Measurements from ENCODE around the gene SACM1L.

The SACM1L gene

DNA sequence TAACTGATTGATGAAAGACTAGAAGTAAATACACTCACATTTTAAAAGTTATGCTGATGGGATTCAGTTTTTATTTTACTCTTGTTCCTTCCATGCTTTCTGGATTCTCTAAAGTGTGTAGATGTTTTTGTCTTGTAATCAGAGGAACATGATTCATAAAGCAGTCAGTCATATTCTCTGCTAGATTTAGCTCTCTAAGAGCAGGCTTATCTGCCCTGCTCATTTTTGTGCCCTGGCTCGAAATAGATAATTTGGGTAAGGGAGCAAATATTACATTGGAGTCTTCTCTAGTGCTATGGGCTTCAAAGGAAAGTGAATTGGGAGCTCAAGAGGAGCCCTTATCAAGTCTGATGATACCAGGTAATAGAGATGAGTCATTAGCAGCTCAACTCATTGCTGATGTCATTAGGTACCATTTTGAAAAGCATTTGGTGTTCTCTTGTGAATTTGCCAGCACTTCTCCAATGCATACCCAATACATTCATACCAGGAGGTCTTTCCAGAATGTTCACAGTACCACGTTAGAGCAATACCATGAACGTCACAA is 27.7 kb downstream of the SACM1L start:
- Histone ChIP-seq H4K20me1 (ENCODE audit: control insufficient read depth, insufficient read depth, low read depth, low read length) (no peaks in the 10 kb centered on the region), H3K27me3 (ENCODE audit: control insufficient read depth, low read length) (no peaks in the 10 kb centered on the region), H3K27ac (ENCODE audit: low read depth, low read length) (no peak overlapping the region), H3K9me2 (replicated peaks; ENCODE audit: control insufficient read depth, low read length) (no peaks in the 10 kb centered on the region), H3K9me3 (ENCODE audit: control insufficient read depth, insufficient read depth, low read length) (no peaks in the 10 kb centered on the region), H3K79me2 (ENCODE audit: control insufficient read depth, low read length) (no peaks in the 10 kb centered on the region), H3K36me3 (ENCODE audit: control insufficient read depth, low read length) (peaks cover 24% of the 10 kb centered on the region), H3F3A (ENCODE audit: control insufficient read depth, insufficient read depth) (no peaks in the 10 kb centered on the region), H3K4me2 (ENCODE audit: low read length) (no peak overlapping the region), H3K4me3 (ENCODE audit: low read length) (no peak overlapping the region), H3K4me1 (ENCODE audit: control insufficient read depth, low read length) (no peaks in the 10 kb centered on the region)
- TF ChIP-seq, protein P1, sequence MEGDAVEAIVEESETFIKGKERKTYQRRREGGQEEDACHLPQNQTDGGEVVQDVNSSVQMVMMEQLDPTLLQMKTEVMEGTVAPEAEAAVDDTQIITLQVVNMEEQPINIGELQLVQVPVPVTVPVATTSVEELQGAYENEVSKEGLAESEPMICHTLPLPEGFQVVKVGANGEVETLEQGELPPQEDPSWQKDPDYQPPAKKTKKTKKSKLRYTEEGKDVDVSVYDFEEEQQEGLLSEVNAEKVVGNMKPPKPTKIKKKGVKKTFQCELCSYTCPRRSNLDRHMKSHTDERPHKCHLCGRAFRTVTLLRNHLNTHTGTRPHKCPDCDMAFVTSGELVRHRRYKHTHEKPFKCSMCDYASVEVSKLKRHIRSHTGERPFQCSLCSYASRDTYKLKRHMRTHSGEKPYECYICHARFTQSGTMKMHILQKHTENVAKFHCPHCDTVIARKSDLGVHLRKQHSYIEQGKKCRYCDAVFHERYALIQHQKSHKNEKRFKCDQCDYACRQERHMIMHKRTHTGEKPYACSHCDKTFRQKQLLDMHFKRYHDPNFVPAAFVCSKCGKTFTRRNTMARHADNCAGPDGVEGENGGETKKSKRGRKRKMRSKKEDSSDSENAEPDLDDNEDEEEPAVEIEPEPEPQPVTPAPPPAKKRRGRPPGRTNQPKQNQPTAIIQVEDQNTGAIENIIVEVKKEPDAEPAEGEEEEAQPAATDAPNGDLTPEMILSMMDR (IDR thresholded peaks at IDR 0.05; ENCODE audit: low read depth, low read length, poor library complexity, severe bottlenecking), result no peak
- no peak for TF ChIP-seq EZH2phosphoT487 (IDR thresholded peaks at IDR 0.05; ENCODE audit: borderline replicate concordance, low read length)

DNA sequence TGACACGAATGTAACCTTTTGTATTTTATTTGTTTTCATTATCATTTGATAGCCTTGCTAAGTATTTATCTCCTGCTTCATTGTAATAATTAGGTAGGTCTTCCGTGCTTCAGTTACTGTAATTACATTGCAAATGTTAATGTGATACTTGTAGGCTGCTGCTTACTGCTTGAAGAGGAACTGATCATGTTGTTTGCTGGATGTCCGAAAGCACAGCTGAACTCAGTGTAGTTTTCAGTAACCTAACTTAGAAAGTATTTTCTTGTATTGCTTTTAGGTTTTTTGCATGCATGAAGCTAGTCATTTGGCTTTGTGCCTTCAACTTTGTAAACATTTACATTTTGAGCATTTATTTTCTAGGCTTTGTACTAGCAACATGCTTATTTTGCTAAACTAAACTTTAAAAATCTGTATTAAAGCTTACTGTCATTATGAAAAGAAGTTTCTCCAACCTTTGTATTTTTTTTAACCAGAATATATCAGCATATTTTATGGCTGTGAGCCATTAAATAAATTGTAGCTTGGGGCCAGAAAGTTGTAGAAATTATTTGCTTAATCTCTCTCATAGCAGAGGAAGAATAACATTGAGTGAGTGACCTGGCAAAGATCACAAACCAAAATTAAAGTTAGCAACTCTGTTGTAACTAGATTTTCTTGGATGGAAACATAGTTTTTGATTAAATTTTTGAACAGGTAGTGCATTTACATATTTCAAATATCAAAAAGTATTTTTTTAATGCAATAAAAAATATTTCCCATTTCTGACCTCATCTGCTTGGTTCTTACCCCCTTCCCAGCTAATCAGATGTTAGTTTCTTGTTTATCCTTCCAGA is 30.7 kb downstream of the SACM1L start:
- Histone ChIP-seq H3K9me3 (ENCODE audit: control insufficient read depth, insufficient read depth, low read length) (no peaks in the 10 kb centered on the region), H3K9me2 (replicated peaks; ENCODE audit: control insufficient read depth, low read length) (no peaks in the 10 kb centered on the region), H3K79me2 (ENCODE audit: control insufficient read depth, low read length) (no peaks in the 10 kb centered on the region), H3K36me3 (ENCODE audit: control insufficient read depth, low read length) (peaks cover 30% of the 10 kb centered on the region), H4K20me1 (ENCODE audit: control insufficient read depth, insufficient read depth, low read depth, low read length) (no peaks in the 10 kb centered on the region), H3K27ac (ENCODE audit: low read depth, low read length) (no peak overlapping the region), H3K4me2 (ENCODE audit: low read length) (no peak overlapping the region), H3K27me3 (ENCODE audit: control insufficient read depth, low read length) (no peaks in the 10 kb centered on the region), H3K4me3 (ENCODE audit: low read length) (no peak overlapping the region), H3F3A (ENCODE audit: control insufficient read depth, insufficient read depth) (no peaks in the 10 kb centered on the region), H3K4me1 (ENCODE audit: control insufficient read depth, low read length) (no peaks in the 10 kb centered on the region)
- TF ChIP-seq, protein P1 (IDR thresholded peaks at IDR 0.05; ENCODE audit: low read depth, low read length, poor library complexity, severe bottlenecking), result no peak
- TF ChIP-seq EZH2phosphoT487 (IDR thresholded peaks at IDR 0.05; ENCODE audit: borderline replicate concordance, low read length), result no peak

DNA sequence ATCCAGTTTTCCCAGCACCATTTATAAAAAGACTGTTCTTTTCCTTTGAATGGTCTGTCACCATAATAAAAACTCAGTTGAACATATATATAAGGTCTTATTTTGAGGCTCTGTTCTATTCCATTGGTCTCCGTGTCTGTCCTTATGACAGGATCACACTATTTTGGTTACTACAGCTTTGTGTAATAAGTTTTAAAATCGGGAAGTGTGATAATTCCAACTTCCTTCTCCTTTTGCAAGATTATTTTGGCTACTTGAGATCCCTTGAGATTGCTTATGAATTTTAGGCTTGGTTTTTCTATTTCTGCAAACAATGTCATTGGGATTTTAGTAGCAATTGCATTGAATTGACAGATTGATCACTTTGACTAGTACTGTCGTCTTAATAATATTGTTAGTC is 35.7 kb downstream of the SACM1L start:
- no peaks in the 10 kb centered on the region for H3K27me3 ChIP-seq (ENCODE audit: control insufficient read depth, low read length)
- H3F3A ChIP-seq (ENCODE audit: control insufficient read depth, insufficient read depth), result no peaks in the 10 kb centered on the region
- no peaks in the 10 kb centered on the region for H4K20me1 ChIP-seq (ENCODE audit: control insufficient read depth, insufficient read depth, low read depth, low read length)
- peaks cover 51% of the 10 kb centered on the region for H3K36me3 ChIP-seq (ENCODE audit: control insufficient read depth, low read length)
- no peak overlapping the region for H3K4me2 ChIP-seq (ENCODE audit: low read length)
- no peaks in the 10 kb centered on the region for H3K79me2 ChIP-seq (ENCODE audit: control insufficient read depth, low read length)
- H3K4me3 ChIP-seq (ENCODE audit: low read length), result no peak overlapping the region
- TF ChIP-seq EZH2phosphoT487 (IDR thresholded peaks at IDR 0.05; ENCODE audit: borderline replicate concordance, low read length), result no peak
- TF ChIP-seq, protein P1 (IDR thresholded peaks at IDR 0.05; ENCODE audit: low read depth, low read length, poor library complexity, severe bottlenecking), result no peak
- no peaks in the 10 kb centered on the region for H3K9me2 ChIP-seq (replicated peaks; ENCODE audit: control insufficient read depth, low read length)
- H3K9me3 ChIP-seq (ENCODE audit: control insufficient read depth, insufficient read depth, low read length), result no peaks in the 10 kb centered on the region
- no peak overlapping the region for H3K27ac ChIP-seq (ENCODE audit: low read depth, low read length)
- H3K4me1 ChIP-seq (ENCODE audit: control insufficient read depth, low read length), result 0 out of 2 replicates have a peak, but pooled peaks cover 3% of the 10 kb centered on the region

All from DOHH2 (cell line).